Fibroblast of skin of right quadriceps (primary cell): ENCODE data around the gene MS4A15.
"Not testable (repeated sequence)": the region's sequence is repeated elsewhere in the genome, so short reads cannot be mapped to it uniquely, and the experiment has no call there.

Experiments used
- DNase-seq: peaks from one replicate; pipeline ENCODE4 v3.0.0-alpha.2; 2013

The MS4A15 gene, protein sequence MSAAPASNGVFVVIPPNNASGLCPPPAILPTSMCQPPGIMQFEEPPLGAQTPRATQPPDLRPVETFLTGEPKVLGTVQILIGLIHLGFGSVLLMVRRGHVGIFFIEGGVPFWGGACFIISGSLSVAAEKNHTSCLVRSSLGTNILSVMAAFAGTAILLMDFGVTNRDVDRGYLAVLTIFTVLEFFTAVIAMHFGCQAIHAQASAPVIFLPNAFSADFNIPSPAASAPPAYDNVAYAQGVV

GRCh38 chr11:60756307-60757032 lies at the start of gene MS4A15:
Gene MS4A15 (plus strand): TSS chr11:60756867. CDS start chr11:60763734, 6,867 bp downstream.
- DNase-seq = no peak

DNA sequence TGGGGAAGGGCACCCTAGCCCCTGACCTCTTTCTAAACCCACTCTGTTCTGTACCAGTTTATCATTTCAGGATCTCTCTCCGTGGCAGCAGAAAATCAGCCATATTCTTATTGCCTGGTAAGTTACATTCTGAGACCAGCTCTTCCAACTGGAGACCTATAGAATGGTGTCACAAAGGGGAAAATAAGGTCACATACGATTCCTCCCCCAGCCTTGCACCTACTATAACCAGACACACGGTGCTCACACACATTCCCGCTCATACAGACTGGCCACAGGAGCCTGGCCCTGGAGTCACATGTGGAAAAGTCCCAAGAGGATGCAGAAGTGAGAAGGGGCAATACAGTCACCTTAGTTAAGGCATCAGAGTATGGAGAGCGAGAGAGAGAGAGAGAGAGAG lies 49.7 kb upstream of the MS4A15 start:
- no peak for DNase-seq

GRCh38 chr11:60710482-60710881 lies 46.2 kb upstream of the MS4A15 start:
- DNase-seq = no peak

- no peak for DNase-seq
Measured at GRCh38 chr11:60711276-60711675, 45.4 kb upstream of the MS4A15 start.

DNA sequence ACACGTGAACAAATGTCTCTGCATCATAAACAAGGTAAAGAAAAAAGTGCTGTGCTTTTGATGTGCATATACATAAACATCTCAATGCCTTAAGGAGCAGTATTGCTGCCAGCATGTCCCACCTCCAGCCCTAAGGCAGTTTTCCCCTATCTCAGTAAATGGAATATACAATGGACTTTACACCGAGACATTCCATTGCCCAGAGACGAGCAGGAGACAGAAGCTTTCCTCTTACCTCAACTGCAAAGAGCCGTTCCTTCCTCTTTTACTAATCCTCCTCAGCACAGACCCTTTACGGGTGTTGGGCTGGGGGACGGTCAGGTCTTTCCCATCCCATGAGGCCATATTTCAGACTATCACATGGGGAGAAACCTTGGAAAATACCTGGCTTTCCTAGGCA lies 43.2 kb upstream of the MS4A15 start:
- not testable (repeated sequence) for DNase-seq

DNA sequence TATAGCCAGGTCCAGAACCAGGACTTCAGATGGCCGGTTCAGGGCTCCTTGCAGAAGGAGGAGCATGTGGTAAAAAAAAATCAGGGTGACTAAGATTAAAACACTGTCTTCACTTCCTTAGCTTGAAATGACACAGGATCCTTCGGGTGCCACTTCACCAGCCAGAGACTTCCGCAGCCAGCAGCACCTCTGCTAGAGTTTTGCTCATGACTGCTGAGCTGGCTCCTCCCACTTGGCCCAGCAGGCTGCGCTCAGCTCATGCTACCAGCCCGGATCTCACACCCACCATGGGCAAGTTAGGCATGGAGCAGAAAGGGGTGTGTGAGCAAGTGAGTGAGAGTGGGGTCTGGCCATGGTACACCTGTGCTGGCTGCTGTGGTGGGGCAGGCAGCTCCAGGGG lies 38.7 kb upstream of the MS4A15 start:
- DNase-seq = no peak

GRCh38 chr11:60718524-60719316 lies 37.9 kb upstream of the MS4A15 start:
- DNase-seq = no peak

DNA sequence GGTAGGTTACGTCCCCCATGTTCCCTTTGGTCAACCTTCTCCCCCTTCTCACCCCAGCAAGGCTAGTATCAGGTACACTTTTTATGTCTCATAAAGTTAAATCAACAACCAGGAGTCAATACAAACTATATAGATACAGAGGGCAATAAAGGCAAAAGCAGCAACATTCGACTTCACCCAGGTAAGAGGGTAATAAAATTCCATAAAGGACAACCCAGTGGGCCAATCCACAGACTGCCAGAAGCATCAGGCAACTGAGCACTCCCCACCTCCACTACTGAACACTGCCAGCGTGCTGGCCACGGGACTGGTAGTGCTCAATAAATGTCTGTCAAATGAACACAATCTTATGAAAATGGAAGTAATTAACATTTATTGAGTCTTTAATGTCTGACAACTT lies 37.3 kb upstream of the MS4A15 start:
- DNase-seq = no peak

DNA sequence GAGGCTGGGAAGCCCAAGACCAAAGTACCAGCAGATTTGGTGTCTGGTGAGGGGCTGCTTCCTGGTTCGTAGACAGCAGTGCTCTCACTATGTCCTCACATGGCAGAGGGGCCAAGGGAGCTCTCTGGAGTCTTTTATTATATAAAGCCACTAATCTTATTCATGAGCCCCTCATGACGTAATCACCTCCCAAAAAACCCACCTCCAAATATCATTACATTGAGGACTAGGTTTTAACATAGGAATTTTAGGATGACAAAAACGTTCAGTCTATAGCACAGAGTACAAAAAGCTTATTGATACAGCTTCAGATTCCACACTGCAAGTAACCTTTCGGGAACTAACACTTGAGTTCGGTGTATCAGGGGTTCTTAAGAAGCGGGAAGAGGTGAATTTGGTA lies 36.2 kb upstream of the MS4A15 start:
- no peak for DNase-seq

GRCh38 chr11:60724420-60724819 lies 32.2 kb upstream of the MS4A15 start, which contains the start of gene MS4A18:
Gene MS4A18 (plus strand): TSS chr11:60724720.
- no peak for DNase-seq

GRCh38 chr11:60725592-60725991 lies 31.1 kb upstream of the MS4A15 start:
- no peak for DNase-seq

- no peak for DNase-seq
Measured at GRCh38 chr11:60731586-60731985, 25.1 kb upstream of the MS4A15 start.

DNA sequence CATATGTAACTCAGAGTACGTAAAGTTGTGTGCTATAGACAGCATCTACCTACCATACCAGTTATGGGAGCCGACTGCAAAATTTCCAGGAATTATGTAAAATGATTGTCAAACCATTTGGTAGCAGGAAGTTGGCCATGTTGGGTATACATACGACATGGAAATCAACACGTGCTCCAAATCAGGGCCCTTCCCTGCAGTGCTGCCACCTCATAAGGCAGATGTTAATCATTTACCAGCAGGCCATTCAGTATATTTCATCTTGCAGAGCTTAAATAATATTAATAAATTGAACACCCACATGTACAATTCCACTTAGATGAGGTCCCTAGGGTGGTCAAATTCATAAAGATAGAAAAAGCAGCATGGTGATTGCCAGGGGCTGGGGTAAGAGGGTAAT lies 22.4 kb upstream of the MS4A15 start:
- DNase-seq = no peak

DNA sequence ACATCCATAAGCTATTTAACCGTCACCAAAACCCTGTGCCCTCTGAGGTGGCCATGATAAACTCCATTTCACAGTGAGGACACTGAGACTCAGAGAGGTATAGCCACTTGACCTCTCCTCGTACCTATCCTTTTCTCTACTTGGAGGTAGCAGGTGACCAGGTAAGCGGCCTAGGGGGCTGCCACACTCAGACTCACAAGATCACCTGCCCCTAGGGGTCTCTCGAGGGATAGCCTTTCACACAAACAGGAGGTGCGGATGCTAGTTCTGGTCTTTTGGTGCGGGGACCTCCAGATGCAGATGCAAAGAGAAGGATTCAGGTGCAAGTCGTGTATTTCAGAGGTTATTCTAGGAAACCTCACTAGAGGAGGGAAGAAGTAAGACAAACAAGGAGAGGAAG lies 17.6 kb upstream of the MS4A15 start:
- DNase-seq = no peak

DNA sequence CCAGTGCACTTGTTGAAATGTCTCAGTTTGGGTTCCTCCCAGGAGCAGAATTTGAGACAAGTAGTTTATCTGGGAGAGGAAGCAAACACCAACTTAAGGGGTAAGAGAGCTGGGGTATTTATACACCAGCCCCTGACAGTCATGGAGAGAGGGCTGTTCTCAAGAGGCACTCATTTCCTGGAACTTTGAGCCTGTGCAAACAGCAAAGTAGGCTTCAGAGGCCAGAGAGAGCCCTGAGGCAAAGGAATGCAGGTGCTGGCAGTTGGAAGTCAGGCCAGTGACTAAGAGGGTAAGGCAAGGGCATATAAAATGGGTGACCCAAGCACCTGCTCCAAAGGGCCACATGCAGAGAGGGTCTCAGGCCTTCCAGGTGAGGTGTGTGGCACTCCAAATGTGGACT lies 16.1 kb upstream of the MS4A15 start:
- no peak for DNase-seq

DNA sequence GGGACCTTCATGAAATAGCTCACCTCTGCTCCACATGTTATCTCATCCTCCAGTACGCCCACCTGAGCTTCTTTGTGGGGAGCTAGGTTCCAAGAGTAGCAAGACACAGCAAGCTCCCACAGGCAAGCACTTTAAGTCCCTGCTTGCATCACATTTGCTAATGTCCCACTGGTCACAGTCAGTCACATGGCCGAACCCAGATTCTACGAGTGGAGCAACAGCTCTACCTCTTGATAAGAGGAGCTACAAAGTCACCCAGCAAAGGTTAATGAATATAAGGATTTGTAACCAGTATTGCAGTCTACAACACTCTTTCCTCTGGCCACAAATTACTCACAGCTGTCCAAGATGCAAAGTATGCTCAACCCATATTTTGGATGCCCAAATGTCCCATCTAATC lies 15.2 kb upstream of the MS4A15 start:
- no peak for DNase-seq

GRCh38 chr11:60743058-60743457 lies 13.6 kb upstream of the MS4A15 start:
- no peak for DNase-seq

DNA sequence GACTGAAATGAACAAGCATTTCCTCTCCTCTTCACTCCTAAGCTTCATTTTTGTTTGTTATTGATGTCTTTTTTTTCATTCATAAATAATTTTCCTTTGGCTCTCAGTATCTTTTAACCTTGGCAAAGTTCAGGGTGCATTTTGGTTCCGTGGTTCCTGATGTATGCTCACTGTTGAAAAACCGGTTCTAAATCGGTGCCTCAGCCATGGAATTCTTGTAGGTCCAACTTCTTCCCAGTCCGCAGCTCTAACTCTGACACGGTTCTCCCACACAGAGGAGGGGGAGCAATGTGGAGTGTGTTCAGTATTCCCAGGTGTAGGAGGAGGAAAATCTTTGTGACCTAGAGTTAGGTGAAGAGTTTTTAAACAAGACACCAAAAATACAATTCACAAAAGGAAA lies 12.6 kb upstream of the MS4A15 start:
- no peak for DNase-seq

DNA sequence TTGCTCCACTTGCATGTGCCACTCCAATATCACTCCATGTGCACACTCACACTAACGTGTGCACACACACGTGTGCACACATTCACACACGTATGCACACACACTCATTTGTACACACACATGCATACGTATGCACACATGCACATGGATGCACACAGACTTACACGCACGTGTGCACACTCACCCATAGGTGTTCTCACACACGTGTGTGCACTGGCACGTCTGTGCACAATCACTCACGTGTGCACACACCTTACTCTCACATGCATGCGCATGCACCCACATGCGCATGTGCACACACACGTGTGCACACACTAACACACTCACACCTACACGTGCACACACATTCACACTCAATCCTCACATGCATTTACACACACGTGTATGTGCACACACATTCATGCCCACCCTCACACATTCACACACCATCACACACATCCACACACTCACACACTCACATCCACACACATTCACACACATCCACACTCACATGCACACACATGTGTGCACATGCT lies 9.3 kb upstream of the MS4A15 start:
- no peak for DNase-seq

DNA sequence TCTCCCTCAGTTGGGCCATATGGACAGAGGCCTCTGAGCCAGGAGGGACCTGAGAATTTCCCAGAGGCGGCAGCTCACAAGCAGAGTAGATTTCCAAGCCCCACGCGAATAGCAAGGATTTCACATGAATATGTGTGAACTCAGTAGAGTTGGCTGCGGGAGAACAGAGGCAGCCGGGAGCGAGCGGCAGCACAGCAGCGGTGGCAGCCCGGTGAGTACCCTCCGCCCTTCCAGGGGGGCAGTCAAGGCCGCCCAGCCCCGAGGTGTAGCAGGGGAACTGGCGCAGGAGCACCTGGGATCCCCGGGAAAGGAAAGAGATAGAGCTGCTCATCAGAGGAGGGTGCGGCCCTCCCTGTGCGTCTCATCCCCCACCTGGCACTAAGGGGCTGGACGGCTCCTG lies 8.4 kb upstream of the MS4A15 start:
- DNase-seq = no peak

DNA sequence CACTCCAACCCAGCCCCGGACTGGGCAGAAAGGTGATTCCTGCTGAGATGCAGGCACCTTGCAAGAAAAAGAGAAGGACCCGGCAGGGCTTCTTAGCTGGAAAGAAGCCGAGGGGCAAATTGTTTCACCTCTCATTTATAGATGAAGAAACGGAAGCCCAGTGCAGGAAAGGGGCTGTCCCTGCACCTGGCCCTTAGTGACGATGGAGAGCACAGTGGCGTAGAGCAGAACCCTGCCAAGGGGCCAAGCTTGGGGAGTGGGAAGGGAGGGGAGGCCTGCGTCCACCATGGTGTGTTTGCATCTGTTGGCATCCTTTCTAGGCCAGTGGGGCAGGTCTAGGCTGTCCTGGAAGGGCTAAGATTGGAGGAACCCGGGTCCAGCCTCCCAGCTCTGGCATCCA lies 7.8 kb upstream of the MS4A15 start:
- no peak for DNase-seq

- DNase-seq = no peak
Measured at GRCh38 chr11:60750911-60751310, 5.8 kb upstream of the MS4A15 start.

DNA sequence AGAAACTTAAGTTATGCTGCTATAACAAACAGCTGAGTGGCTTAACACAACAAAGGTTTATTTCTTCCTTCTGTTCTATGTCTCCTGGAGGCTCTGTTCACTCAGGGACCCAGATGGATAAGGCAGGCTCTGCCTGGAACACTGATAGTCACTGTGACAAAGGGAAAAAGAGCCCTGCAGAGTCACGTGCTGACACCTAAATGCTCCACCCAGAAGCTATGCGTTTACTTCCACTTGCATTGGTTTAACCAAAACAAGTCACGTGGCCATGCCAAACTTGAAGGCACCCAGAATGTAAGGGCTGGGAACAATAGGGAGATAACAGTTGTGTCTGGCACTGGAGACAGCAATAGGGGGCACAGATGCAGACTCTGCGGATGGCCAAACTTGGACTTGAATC lies 3.4 kb upstream of the MS4A15 start:
- DNase-seq = no peak

DNA sequence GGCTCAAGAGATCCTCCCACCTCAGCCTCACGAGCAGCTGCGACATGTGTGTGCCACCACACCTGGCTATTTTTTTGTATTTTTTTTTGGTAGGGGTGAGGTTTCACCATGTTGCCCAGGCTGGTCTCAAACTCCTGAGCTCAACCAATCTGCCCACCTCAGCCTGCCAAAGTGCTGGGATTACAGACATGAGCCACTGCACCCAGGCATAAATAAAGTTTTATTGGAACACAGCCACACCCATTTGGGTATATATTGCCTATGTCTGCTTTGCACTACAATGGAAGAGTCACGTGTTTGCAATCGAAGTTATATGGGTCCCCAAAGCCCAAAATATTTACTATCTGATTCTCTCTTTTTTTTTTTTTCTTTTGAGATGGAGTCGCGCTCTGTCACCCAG lies 1.8 kb upstream of the MS4A15 start:
- no peak for DNase-seq
